Activated gamma-delta T cell treated with Interleukin-2 at 50 U/mL for 16 hours (primary cell): ENCODE data around the gene GALNT15.

Experiments
- DNase-seq: peaks from one replicate; pipeline ENCODE4 v3.0.0-alpha.2; 2020

The GALNT15 gene

GRCh38 chr3:16257309-16257708, 82.8 kb downstream of the GALNT15 start:
- DNase-seq = no peak

DNA sequence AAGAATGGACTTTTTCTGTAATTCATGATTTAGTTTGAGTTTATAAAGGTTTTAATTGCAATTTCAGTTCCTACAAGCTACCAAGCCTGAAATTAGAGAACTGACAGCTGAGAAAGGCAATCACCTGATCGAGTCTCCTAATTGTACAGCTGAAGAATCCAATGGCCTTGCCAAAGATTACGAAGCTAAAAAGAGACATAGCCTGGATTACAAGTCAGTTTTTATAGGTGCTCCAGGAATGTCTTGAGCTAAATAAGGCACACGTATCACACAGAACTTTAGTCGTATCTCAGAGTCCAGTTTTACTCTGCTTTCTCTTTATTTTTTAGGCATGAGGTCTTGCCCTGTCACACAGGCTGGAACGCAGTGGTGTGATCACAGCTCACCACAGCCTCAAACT, 83.7 kb downstream of the GALNT15 start:
- DNase-seq = no peak

- no peak for DNase-seq
These were observed 84.4 kb downstream of the GALNT15 start for GRCh38 chr3:16258866-16259265.

GRCh38 chr3:16260046-16260445, 85.6 kb downstream of the GALNT15 start:
- no peak for DNase-seq

DNA sequence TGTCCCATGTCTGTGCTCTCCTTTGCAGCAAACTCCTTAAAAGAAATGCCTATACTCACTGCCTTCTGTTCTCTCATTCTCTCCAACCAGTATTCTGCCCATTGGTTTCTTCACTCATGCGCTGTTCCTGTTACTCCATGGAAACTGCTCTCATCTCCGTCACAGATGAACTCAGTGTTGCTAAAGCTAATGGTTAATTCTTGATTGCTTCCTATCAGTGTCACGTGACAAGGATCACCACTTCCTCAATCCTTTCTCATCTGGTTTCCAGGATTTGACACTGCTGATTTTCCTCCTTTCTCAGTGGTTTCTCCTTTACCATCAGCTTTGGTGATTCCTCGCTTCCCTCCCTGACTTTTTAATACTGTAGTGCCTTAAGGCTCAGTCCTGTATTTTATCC, 87.7 kb downstream of the GALNT15 start:
- no peak for DNase-seq

GRCh38 chr3:16264174-16264707, 89.8 kb downstream of the GALNT15 start:
- no peak for DNase-seq

DNA sequence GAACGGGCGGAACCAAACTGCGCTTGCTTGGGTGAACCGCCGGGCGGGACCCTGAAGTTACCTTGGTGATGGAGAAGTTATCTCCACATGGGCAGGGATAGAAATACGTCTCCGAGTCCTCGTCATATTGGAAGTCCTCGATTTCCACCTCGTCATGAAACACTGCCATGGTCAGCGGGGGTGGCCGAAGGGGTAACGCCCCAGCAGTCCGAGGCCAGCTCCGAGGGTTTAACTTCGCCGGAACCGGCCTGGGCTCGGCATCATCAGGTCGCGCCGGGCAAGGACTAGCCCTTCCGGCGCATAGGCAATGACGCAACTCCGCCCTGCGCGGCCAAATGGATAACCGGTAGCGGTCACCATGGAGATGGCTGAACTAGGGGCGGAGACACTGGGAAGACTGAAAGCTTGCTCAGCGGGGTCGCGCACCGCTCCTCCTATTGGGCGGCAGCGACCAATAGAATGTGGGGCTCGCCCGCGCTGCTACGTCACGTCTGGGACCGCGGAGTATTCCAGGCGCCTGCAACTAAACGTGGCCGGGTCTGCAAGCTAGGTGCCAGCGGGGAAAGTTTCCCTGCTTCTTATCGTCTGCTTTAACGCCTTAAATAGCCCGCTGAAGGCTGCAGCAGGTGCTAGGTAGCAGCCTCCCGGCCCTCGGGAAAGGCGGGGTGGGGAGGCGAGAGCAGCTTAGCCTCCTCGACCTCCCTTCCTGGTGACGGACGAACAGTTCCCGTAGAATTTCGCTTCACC, 90.4 kb downstream of the GALNT15 start, which contains the start of the genes DPH3 and OXNAD1:
DPH3 (minus strand) TSS at position 236 of the 747 bp plus-strand sequence; CDS start at position 169, 67 bp downstream.
OXNAD1 (plus strand) TSS at position 505 of the 747 bp plus-strand sequence. CDS start 5,741 bp downstream, outside the sequence.
- peak; percentile 99 for DNase-seq

- no peak for DNase-seq
These were observed 90.9 kb downstream of the GALNT15 start for GRCh38 chr3:16265455-16265786.

GRCh38 chr3:16266714-16267113, 92.2 kb downstream of the GALNT15 start:
- no peak for DNase-seq

GRCh38 chr3:16270855-16271254, 96.4 kb downstream of the GALNT15 start:
- DNase-seq = no peak

DNA sequence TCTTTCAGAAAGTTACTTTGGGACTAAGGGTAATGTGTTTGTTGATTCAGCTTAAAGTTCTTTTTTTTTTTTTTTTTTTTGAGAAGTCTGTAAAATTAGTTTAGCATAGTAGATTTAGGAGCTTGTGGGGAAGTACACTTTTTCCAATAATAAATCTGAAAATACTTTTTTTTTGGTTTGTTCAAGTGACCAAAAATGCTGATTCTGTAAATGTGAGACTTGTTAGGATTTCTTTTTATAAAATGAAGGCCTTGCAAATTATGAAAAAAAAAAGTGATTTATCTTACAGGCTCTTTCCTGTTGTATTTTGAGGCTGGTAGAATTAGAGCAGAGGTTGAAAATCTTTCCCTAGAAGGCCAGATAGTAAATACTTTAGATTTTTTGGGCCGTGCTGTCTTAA, 98.1 kb downstream of the GALNT15 start:
- DNase-seq = no peak

- DNase-seq = no peak
These were observed 99.4 kb downstream of the GALNT15 start for GRCh38 chr3:16273867-16274266.

DNA sequence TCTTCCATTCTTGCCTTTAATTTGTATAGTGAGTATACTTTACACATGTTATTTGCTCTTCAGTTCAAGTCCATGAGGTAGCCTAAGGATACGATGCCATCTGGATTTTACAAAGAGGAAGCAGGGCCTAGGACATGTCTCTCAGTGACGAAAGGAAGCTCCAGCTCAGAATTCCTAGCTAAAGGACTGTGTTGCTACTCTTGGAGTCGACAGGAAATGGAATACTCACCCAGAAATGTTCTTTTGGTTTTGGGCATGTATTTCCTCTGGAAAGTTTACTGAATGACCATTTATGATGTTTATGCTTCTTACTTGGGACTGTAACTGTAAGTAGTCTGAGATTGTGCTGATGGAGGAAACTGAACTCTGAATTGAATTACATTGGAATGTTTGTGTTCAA, 103.0 kb downstream of the GALNT15 start:
- no peak for DNase-seq

DNA sequence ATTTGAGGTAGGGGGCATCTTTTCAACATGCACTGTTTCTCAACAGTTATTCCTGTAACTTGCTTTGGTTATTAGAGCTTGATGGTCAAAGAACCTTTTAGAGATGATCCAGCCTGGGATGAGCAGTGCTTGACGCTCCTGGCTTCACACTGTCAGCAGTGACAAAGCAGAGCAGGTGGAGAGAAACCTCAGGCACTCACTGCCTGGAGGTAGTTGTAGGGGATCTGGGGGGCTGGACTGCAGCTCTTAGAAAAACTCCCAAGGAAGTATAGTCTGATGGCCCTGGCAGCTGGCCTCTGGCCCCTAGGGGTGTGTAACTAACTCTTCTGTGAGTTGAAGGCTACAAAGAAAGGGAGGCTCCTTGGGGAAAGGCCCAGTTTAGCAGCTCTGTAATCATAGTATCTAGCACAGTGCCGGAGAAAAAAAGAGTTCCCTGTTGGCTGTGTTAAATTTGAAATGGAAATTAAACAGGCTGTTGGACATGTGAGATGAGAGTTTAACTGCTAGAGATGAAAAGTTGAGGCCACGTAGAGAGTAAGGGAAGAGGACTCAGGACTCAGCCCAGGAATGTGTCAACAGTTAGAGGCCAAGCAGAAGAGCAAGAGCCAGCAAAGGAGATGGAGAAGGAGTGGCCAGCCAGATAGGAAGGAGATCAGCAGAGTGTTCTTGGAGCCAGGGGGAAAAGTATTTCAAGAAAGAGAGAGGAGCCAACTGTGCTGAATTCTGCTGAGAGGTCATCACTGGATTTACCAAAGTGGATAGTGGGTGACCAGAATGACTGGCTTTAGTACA, 104.7 kb downstream of the GALNT15 start:
- no peak for DNase-seq

DNA sequence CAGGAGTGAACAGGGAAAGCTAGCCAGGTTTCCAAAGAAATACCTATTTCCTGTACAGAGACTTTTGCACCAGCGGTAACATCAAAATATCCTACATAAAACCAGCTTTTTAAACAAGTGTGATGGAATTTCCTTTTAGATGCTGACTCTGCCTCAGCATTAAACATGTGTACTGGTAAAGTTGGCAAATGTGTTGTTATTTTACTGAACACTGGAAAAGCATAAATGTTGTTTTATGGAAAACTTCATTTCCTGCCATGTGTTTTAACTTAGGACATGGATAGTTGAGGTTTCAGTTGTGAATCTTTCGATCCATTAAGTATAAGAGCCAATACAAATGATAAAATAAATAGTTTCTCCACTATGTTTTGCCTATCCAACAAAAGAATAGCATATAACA, 106.2 kb downstream of the GALNT15 start:
- no peak for DNase-seq
